HG03520 (cell line): ENCODE data around the gene ATP1A1.

Experiments
- ATAC-seq: cut with Tn5 transposase; IDR thresholded peaks from one replicate; pipeline ENCODE4 v1.9.1; 2021; ENCODE audit warnings: mild to moderate bottlenecking, moderate library complexity; ENCODE audit not compliant: unreplicated experiment

The ATP1A1 gene

GRCh38 chr1:116372651-116373430 lies at the start of gene ATP1A1:
Gene ATP1A1, plus strand, starts transcription at chr1:116373244. Its CDS starts 268 bp downstream, at chr1:116373512.
- ATAC-seq: peak; percentile 52

GRCh38 chr1:116323491-116323890 lies 49.6 kb upstream of the ATP1A1 start:
- no peak for ATAC-seq

GRCh38 chr1:116324411-116324810 lies 48.6 kb upstream of the ATP1A1 start:
- no peak for ATAC-seq

GRCh38 chr1:116325104-116325503 lies 47.9 kb upstream of the ATP1A1 start:
- no peak for ATAC-seq

GRCh38 chr1:116325922-116326321 lies 47.1 kb upstream of the ATP1A1 start:
- no peak for ATAC-seq

GRCh38 chr1:116326486-116326885 lies 46.6 kb upstream of the ATP1A1 start:
- ATAC-seq: no peak

GRCh38 chr1:116328671-116329070 lies 44.4 kb upstream of the ATP1A1 start:
- ATAC-seq: no peak

- ATAC-seq: no peak
Observed at GRCh38 chr1:116329524-116330341, 43.3 kb upstream of the ATP1A1 start.

- no peak for ATAC-seq
Observed at GRCh38 chr1:116330342-116330652, 42.7 kb upstream of the ATP1A1 start.

GRCh38 chr1:116330846-116331245 lies 42.2 kb upstream of the ATP1A1 start:
- no peak for ATAC-seq

- no peak for ATAC-seq
Observed at GRCh38 chr1:116331523-116331922, 41.5 kb upstream of the ATP1A1 start.

GRCh38 chr1:116332451-116332850 lies 40.6 kb upstream of the ATP1A1 start:
- no peak for ATAC-seq

GRCh38 chr1:116333171-116334014 lies 39.7 kb upstream of the ATP1A1 start:
- no peak for ATAC-seq

GRCh38 chr1:116334015-116334547 lies 39.0 kb upstream of the ATP1A1 start:
- no peak for ATAC-seq

- no peak for ATAC-seq
Observed at GRCh38 chr1:116334868-116335635, 38.0 kb upstream of the ATP1A1 start.

GRCh38 chr1:116335850-116336624 lies 37.0 kb upstream of the ATP1A1 start:
- ATAC-seq: no peak

GRCh38 chr1:116337398-116337797 lies 35.6 kb upstream of the ATP1A1 start:
- no peak for ATAC-seq

- ATAC-seq: no peak
Observed at GRCh38 chr1:116338400-116338799, 34.6 kb upstream of the ATP1A1 start.

GRCh38 chr1:116340506-116341231 lies 32.4 kb upstream of the ATP1A1 start:
- no peak for ATAC-seq
